Measurements from ENCODE around the gene ZFYVE28.

DNA sequence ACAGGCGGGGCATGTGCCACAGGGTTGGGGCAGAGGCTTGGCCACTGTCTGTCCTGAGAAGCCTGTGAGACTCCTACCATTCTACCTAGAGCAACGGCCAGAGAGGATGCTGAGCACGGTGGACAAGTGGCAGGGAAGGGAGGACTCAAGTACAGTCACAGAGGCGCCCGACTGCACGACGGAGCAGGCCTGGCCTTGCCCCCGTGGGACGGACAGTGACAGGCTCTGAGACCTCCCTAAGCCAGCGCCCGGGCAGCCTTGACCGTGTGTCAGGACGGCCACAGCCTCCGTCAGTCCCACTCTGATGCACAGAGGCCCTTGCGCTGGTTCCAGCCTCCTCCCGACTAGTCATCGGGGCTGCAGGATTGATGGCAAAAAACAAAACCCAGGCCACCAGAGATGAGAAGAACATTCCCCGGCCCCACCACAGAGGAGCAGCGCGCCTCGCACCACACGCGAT is 119.9 kb downstream of the ZFYVE28 start:
- no peak for TF ChIP-seq POLR2A (IDR thresholded peaks at IDR 0.05)
- TF ChIP-seq POLR2AphosphoS5 (IDR thresholded peaks at IDR 0.05): no peak
- TF ChIP-seq, protein P1, sequence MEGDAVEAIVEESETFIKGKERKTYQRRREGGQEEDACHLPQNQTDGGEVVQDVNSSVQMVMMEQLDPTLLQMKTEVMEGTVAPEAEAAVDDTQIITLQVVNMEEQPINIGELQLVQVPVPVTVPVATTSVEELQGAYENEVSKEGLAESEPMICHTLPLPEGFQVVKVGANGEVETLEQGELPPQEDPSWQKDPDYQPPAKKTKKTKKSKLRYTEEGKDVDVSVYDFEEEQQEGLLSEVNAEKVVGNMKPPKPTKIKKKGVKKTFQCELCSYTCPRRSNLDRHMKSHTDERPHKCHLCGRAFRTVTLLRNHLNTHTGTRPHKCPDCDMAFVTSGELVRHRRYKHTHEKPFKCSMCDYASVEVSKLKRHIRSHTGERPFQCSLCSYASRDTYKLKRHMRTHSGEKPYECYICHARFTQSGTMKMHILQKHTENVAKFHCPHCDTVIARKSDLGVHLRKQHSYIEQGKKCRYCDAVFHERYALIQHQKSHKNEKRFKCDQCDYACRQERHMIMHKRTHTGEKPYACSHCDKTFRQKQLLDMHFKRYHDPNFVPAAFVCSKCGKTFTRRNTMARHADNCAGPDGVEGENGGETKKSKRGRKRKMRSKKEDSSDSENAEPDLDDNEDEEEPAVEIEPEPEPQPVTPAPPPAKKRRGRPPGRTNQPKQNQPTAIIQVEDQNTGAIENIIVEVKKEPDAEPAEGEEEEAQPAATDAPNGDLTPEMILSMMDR (IDR thresholded peaks at IDR 0.05): no peak
